Glutamatergic neuron (in vitro differentiated cells): ENCODE measurements around the gene DAPK1. TPM values are rescaled to one million over a fixed set of nuclear protein-coding genes. Genes with fewer than 3 reads are reported as not detected.

Experiments
- DNase-seq: peaks from one replicate; pipeline ENCODE4 v3.0.0; 2022
- H3K27ac Mint-ChIP-seq: one replicate; pipeline ENCODE4 v1.8.0; 2020; ENCODE audit warnings: mild to moderate bottlenecking, mixed read lengths, inconsistent platforms; ENCODE audit not compliant: unreplicated experiment
- H3K27me3 Mint-ChIP-seq: one replicate; pipeline ENCODE4 v1.8.0; 2020; ENCODE audit warnings: mild to moderate bottlenecking, moderate library complexity, mixed read lengths, inconsistent platforms; ENCODE audit not compliant: unreplicated experiment
- H3K36me3 Mint-ChIP-seq: one replicate; pipeline ENCODE4 v1.8.0; 2020; ENCODE audit warnings: mild to moderate bottlenecking, mixed read lengths, inconsistent platforms; ENCODE audit not compliant: unreplicated experiment
- H3K4me1 Mint-ChIP-seq: one replicate; pipeline ENCODE4 v1.8.0; 2020; ENCODE audit warnings: mild to moderate bottlenecking, low read depth, mixed read lengths, inconsistent platforms; ENCODE audit not compliant: unreplicated experiment
- H3K4me3 Mint-ChIP-seq: one replicate; pipeline ENCODE4 v1.8.0; 2020; ENCODE audit warnings: mild to moderate bottlenecking, mixed read lengths, inconsistent platforms; ENCODE audit not compliant: unreplicated experiment
- H3K9me3 Mint-ChIP-seq: one replicate; pipeline ENCODE4 v1.8.0; 2020; ENCODE audit warnings: mild to moderate bottlenecking, moderate library complexity, mixed read lengths, inconsistent platforms; ENCODE audit not compliant: unreplicated experiment
- CTCF ChIP-seq: fragments of 200-600 bp; sonication (generic); IDR thresholded peaks from one replicate; pipeline ENCODE4 v1.5.0; 2021; ENCODE audit not compliant: partially characterized antibody, unreplicated experiment
- total RNA-seq: library from RNA; stranded (reverse); fragmentation: NEBNext Ultra II Directional; extraction: Animal tissue kit (Norgen Biotek cat#: 25700); gene quantifications from one replicate; pipeline ENCODE4 v1.2.1, GENCODE V29; 2021; ENCODE audit not compliant: unreplicated experiment

The DAPK1 gene
- total RNA-seq, 1 donor from 2014 or later = 384 TPM

DNA sequence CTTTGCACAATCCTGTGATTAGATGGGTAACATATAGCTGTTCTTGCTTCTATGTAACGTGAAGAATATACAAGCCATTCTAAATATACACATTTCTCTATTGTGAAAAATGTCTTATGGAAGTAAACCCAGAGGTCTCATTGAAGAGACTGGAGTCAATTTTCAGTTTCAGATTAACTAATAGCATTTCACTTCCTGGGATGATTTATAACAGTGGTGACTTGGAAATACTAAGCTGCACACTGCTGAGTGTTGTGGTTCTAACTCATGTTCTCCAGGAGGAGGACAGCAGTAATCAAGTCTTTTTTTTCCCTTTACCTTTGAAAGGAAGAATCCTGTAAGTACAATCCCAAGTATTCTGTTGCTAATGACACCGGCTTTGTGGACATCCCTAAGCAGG, 231.6 kb downstream of the DAPK1 start:
- DNase-seq = no peak

DNA sequence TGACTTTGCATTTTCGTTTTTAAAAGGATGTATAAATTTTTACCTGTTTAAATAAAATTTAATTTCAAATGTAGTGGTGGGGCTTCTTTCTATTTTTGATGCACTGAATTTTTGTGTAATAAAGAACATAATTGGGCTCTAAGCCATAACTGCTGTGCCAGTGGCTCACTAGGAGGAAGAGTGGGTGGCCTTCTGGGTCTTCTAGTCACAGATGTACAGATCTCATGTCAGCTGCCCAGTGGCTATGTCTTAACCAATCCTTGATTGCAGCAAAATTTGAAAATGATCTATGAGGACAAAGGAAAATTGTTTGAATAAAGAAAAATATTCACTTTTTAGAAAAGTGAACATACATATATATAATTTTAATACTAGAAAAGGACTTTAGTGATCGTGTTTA, 233.7 kb downstream of the DAPK1 start:
- Mint-ChIP-seq H3K4me1 (peaks cover 2% of the 10 kb centered on the region), H3K36me3 (peaks cover 5% of the 10 kb centered on the region), H3K4me3 (no peak overlapping the region), H3K9me3 (peaks cover 4% of the 10 kb centered on the region), H3K27me3 (peaks cover 6% of the 10 kb centered on the region), H3K27ac (no peak overlapping the region)
- TF ChIP-seq CTCF = no peak
- no peak for DNase-seq

More for the DNA sequence above, 231.6 kb downstream of the DAPK1 start:
- no peak for TF ChIP-seq CTCF
- Mint-ChIP-seq H3K4me3 (no peak overlapping the region), H3K27me3 (peaks cover 6% of the 10 kb centered on the region), H3K4me1 (peaks cover 2% of the 10 kb centered on the region), H3K36me3 (peaks cover 5% of the 10 kb centered on the region), H3K27ac (no peak overlapping the region), H3K9me3 (peaks cover 5% of the 10 kb centered on the region)

DNA sequence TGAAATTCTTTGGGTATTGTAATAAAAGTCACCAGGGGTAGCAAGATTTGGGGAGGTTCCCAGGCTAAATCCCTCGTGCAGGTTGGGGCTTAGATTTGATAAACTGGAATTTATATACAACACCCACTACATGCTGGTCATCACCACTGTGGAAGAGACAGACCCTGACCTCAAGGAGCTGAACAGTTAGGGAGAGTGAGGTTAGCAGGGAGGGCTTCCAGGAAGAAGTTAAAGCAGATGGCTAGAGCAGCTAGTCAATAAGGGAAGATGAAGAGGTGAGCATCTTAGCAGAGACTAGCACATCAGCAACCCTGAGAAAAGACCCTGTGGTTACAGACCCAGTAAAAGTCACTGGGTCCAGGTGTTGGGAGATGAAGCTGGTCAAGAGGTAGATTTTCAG, 234.7 kb downstream of the DAPK1 start:
- no peak for DNase-seq
- peaks cover 2% of the 10 kb centered on the region for H3K4me1 Mint-ChIP-seq
- H3K9me3 Mint-ChIP-seq = peaks cover 2% of the 10 kb centered on the region

DNA sequence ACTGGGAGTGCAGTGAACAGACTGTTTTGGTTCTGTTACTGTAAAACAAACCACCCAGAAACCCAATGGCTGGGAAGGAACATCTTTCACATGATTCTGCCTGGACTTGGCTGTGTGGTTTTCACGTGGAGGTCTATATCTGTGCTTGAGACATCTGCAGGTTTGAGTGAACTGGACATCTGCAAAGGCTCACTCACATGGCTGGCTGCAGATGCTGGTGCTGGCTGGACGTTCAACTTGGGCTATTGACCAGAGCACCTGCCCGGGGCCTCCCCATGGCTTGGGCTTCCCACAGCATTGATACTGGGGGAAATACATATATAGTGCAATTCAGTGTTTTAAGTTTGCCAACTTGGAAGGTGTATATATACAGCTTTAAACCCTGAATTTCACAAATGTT, 235.1 kb downstream of the DAPK1 start:
- peaks cover 2% of the 10 kb centered on the region for H3K9me3 Mint-ChIP-seq
- H3K4me1 Mint-ChIP-seq = peaks cover 1% of the 10 kb centered on the region
- peaks cover 4% of the 10 kb centered on the region for H3K27me3 Mint-ChIP-seq
- DNase-seq = no peak
- no peak overlapping the region for H3K4me3 Mint-ChIP-seq
- TF ChIP-seq CTCF = no peak
- H3K36me3 Mint-ChIP-seq = peaks cover 3% of the 10 kb centered on the region
- no peak overlapping the region for H3K27ac Mint-ChIP-seq

More for the DNA sequence above, 234.7 kb downstream of the DAPK1 start:
- no peak overlapping the region for H3K27ac Mint-ChIP-seq
- H3K36me3 Mint-ChIP-seq = peaks cover 5% of the 10 kb centered on the region
- no peak overlapping the region for H3K4me3 Mint-ChIP-seq
- TF ChIP-seq CTCF = no peak
- peaks cover 4% of the 10 kb centered on the region for H3K27me3 Mint-ChIP-seq

DNA sequence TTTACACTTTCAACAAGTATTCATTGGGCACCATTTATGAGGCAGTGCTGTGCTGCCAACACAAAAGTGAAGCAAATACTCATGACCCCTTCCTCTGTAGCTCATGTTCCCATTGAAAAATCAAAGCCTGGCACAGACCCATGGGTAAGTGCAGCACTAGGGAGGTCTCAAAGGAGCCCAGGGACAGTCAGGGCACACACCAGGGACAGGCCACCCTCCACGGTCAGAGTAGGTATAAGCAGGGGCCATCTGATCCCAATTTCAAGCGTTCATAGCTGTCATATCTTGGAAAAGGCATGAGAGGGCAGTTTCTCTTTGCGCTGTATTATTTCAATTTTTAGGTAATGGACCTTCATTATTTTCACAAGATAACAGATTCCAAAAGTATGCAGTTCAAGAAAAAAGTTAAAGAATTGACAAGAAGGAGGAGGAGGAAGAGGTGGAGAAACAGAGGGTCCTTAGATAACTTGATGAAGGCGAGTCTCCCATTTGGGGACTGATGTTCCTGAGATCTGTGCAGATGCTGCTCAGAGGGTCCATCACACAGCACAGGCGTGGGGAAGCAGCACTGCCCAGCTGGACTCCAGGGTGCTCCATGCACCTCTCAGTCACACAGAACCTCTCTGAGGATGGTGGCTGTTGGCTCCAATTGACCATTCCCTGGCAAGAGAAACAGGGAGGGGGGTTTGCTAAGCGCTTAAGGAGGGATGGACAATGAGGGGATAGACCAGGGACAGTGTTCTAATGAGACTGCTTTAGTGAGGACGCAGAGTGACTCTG, 235.8 kb downstream of the DAPK1 start:
- no peak for DNase-seq
- no peak for TF ChIP-seq CTCF
- Mint-ChIP-seq H3K4me1 (no peaks in the 10 kb centered on the region), H3K27me3 (peaks cover 1% of the 10 kb centered on the region), H3K9me3 (peaks cover 3% of the 10 kb centered on the region), H3K27ac (no peak overlapping the region), H3K4me3 (no peak overlapping the region), H3K36me3 (no peaks in the 10 kb centered on the region)
